ENCODE results near the gene SIAE.

GRCh38 chr11:124643042-124643604, 30.4 kb downstream of the SIAE start:
- no peak for TF ChIP-seq ZFP3 (CRISPR knock-in tag; IDR thresholded peaks at IDR 0.05)
- TF ChIP-seq PPARA (CRISPR knock-in tag; IDR thresholded peaks at IDR 0.05; ENCODE audit: borderline replicate concordance) = no peak
- TF ChIP-seq ISL1 (CRISPR knock-in tag; IDR thresholded peaks at IDR 0.05) = no peak
- TF ChIP-seq ZNF8 (CRISPR knock-in tag; IDR thresholded peaks at IDR 0.05) = no peak
- TF ChIP-seq OSR1 (CRISPR knock-in tag; IDR thresholded peaks at IDR 0.05) = no peak
- TF ChIP-seq CSDC2 (CRISPR knock-in tag; IDR thresholded peaks at IDR 0.05) = no peak
- TF ChIP-seq CSRNP3 (CRISPR knock-in tag; IDR thresholded peaks at IDR 0.05) = no peak
- TF ChIP-seq RARB (CRISPR knock-in tag; IDR thresholded peaks at IDR 0.05) = no peak
- TF ChIP-seq ZFP30 (CRISPR knock-in tag; IDR thresholded peaks at IDR 0.05) = no peak
- no peak for TF ChIP-seq PATZ1 (CRISPR knock-in tag; IDR thresholded peaks at IDR 0.05; ENCODE audit: borderline replicate concordance)
- no peak for TF ChIP-seq GLIS3 (CRISPR knock-in tag; IDR thresholded peaks at IDR 0.05)
- no peak for TF ChIP-seq SNAI2 (CRISPR knock-in tag; IDR thresholded peaks at IDR 0.05)
- no peak for TF ChIP-seq ARNTL (CRISPR knock-in tag; IDR thresholded peaks at IDR 0.05; ENCODE audit: borderline replicate concordance, low read depth)

Data from SK-N-SH treated with all-trans-retinoic acid at 6 μM for 48 hours (cell line).